OCI-LY1 (cell line): Measurements from ENCODE around the gene EEIG1.
A peak's percentile ranks its signal among the peaks of the same experiment; 100 is the strongest.

Experiments
- H2AFZ ChIP-seq: fragments of 200-600 bp; sonication (generic), shearing (Covaris generic); 2 replicates; pipeline ENCODE4 v1.6.0; 2014; ENCODE audit warnings: antibody characterized with exemption, mild to moderate bottlenecking, low read length
- H3F3A ChIP-seq: fragments of 200-600 bp; sonication (generic), shearing (Covaris generic); 2 replicates; pipeline ENCODE4 v1.6.0; 2014; ENCODE audit warnings: mild to moderate bottlenecking, antibody characterized with exemption, low read length, moderate library complexity; ENCODE audit not compliant: insufficient read depth
- H3K27ac ChIP-seq: fragments of 200-600 bp; sonication (generic); 2 replicates; pipeline ENCODE4 v1.5.1; 2014; ENCODE audit warnings: low read length, mixed run types, mild to moderate bottlenecking, low read depth; ENCODE audit not compliant: poor library complexity, severe bottlenecking
- H3K27me3 ChIP-seq: fragments of 200-600 bp; sonication (generic); 2 replicates; pipeline ENCODE4 v1.6.0; 2014; ENCODE audit warnings: antibody characterized with exemption, mild to moderate bottlenecking, low read length, moderate library complexity; ENCODE audit not compliant: insufficient read depth
- H3K36me3 ChIP-seq: fragments of 200-600 bp; sonication (generic); 2 replicates; pipeline ENCODE4 v1.6.1; 2014; ENCODE audit warnings: mild to moderate bottlenecking, antibody characterized with exemption, low read length, moderate library complexity, mixed read lengths; ENCODE audit not compliant: insufficient read depth
- H3K4me1 ChIP-seq: fragments of 200-600 bp; sonication (generic); 2 replicates; pipeline ENCODE4 v1.5.1; 2014; ENCODE audit warnings: mild to moderate bottlenecking, low read length, moderate library complexity; ENCODE audit not compliant: insufficient read depth, severe bottlenecking
- H3K4me2 ChIP-seq: fragments of 200-600 bp; sonication (generic), shearing (Covaris generic); 2 replicates; pipeline ENCODE4 v1.6.1; 2014; ENCODE audit warnings: low read length
- H3K4me3 ChIP-seq: fragments of 200-600 bp; sonication (generic); 2 replicates; pipeline ENCODE4 v1.5.1; 2014; ENCODE audit warnings: low read length, low read depth, mild to moderate bottlenecking, mixed read lengths; ENCODE audit not compliant: poor library complexity, severe bottlenecking
- H3K79me2 ChIP-seq: fragments of 200-600 bp; shearing (Covaris generic); 2 replicates; pipeline ENCODE4 v1.6.1; 2016; ENCODE audit warnings: mixed run types, low read length, mixed read lengths; ENCODE audit not compliant: insufficient read depth
- H3K9ac ChIP-seq: fragments of 200-600 bp; sonication (generic), shearing (Covaris generic); 2 replicates; pipeline ENCODE4 v1.6.1; 2014; ENCODE audit warnings: mild to moderate bottlenecking, low read length, mixed read lengths
- H3K9me2 ChIP-seq: fragments of 200-600 bp; sonication (generic), shearing (Covaris generic); 2 replicates; pipeline ENCODE4 v1.6.1; 2014; ENCODE audit warnings: low read depth, mild to moderate bottlenecking, low read length, mixed read lengths
- H3K9me3 ChIP-seq: fragments of 200-600 bp; shearing (Covaris generic); 2 replicates; pipeline ENCODE4 v1.6.1; 2014; ENCODE audit warnings: low read length, mixed read lengths
- H4K20me1 ChIP-seq: fragments of 200-600 bp; sonication (generic), shearing (Covaris generic); 2 replicates; pipeline ENCODE4 v1.6.0; 2016; ENCODE audit warnings: mild to moderate bottlenecking, low read length; ENCODE audit not compliant: insufficient read depth
- CTCF ChIP-seq: fragments of 200-600 bp; sonication (generic), shearing (Covaris generic); IDR thresholded peaks from 2 replicates; pipeline ENCODE4 v1.5.1; 2017; ENCODE audit warnings: mild to moderate bottlenecking, antibody characterized with exemption, low read length, moderate library complexity, mixed read lengths
- EZH2 ChIP-seq: fragments of 200-600 bp; sonication (generic), shearing (Covaris generic); IDR thresholded peaks from 2 replicates; pipeline ENCODE4 v1.8.0; 2017; ENCODE audit warnings: borderline replicate concordance, mixed run types, mild to moderate bottlenecking, antibody characterized with exemption, low read length, moderate library complexity, mixed read lengths

Gene EEIG1

GRCh38 chr9:127985011-127985410 lies 4.2 kb upstream of the EEIG1 start:
- Histone ChIP-seq H3K27me3 (no peaks in the 10 kb centered on the region), H3K4me3 (no peak overlapping the region), H2AFZ (no peak overlapping the region), H3K27ac (peak overlapping the region; percentile 99), H3K4me1 (peaks cover 61% of the 10 kb centered on the region), H3F3A (0 out of 2 replicates have a peak, but pooled peaks cover 6% of the 10 kb centered on the region), H3K4me2 (no peak overlapping the region), H3K79me2 (peaks cover 2% of the 10 kb centered on the region; the same call in 1 of the 2 replicates), H3K36me3 (no peaks in the 10 kb centered on the region), H3K9ac (no peak overlapping the region), H3K9me3 (no peaks in the 10 kb centered on the region), H3K9me2 (no peaks in the 10 kb centered on the region), H4K20me1 (no peaks in the 10 kb centered on the region)
- TF ChIP-seq CTCF: no peak
- TF ChIP-seq EZH2: no peak

GRCh38 chr9:127983847-127984289 lies 3.1 kb upstream of the EEIG1 start:
- Histone ChIP-seq H3K9me2 (no peaks in the 10 kb centered on the region), H4K20me1 (no peaks in the 10 kb centered on the region), H3K9ac (peak overlapping the region; percentile 80), H3K4me1 (peaks cover 62% of the 10 kb centered on the region), H3K4me3 (peak overlapping the region; percentile 70), H3F3A (0 out of 2 replicates have a peak, but pooled peaks cover 6% of the 10 kb centered on the region), H3K27ac (peak overlapping the region; percentile 99), H3K4me2 (peak overlapping the region; percentile 74), H3K9me3 (no peaks in the 10 kb centered on the region), H3K27me3 (no peaks in the 10 kb centered on the region), H3K36me3 (peaks cover 4% of the 10 kb centered on the region), H2AFZ (no peak overlapping the region), H3K79me2 (peaks cover 13% of the 10 kb centered on the region)
- TF ChIP-seq CTCF (no peak), EZH2 (no peak)

DNA sequence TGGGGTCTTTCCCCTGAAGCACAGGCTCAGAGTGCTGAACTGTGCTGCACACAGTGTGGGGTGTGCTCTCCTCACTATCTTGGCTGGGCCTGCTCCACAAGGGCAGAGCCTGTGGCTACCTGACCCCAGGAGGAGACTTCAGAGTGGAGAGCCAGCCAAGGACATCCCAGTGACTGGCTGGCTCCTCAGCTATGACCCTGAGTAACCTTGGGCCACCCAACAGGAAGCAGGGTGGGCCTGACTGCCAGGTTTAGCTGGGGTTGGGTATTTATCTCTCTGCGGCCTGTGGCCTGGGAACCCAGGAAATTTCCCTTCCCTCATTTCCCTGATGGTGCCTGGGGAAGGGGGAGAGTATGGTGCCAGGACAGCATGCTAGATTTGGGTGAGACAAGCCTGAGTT lies 2.1 kb upstream of the EEIG1 start:
- 0 out of 2 replicates have a peak, but pooled peaks cover 6% of the 10 kb centered on the region for H3F3A ChIP-seq
- H3K4me3 ChIP-seq: peak overlapping the region; percentile 70
- H3K36me3 ChIP-seq: peaks cover 13% of the 10 kb centered on the region
- peak overlapping the region; percentile 80 for H3K9ac ChIP-seq
- H3K4me2 ChIP-seq: peak overlapping the region; percentile 74
- H3K79me2 ChIP-seq: peaks cover 22% of the 10 kb centered on the region
- no peaks in the 10 kb centered on the region for H4K20me1 ChIP-seq
- H3K9me3 ChIP-seq: no peaks in the 10 kb centered on the region
- H3K9me2 ChIP-seq: no peaks in the 10 kb centered on the region
- no peak overlapping the region for H2AFZ ChIP-seq
- H3K27me3 ChIP-seq: no peaks in the 10 kb centered on the region
- TF ChIP-seq CTCF: no peak
- TF ChIP-seq EZH2: no peak
- H3K4me1 ChIP-seq: peaks cover 72% of the 10 kb centered on the region
- H3K27ac ChIP-seq: peak overlapping the region; percentile 99
